Smooth muscle cell of the coronary artery (primary cell): ENCODE measurements around the gene OR11H1. TPM values are rescaled to one million over a fixed set of nuclear protein-coding genes. Genes with fewer than 3 reads are reported as not detected.

ENCODE experiments used
- total RNA-seq: library from RNA; depleted of rRNA; stranded (reverse); fragments of >200 nt; gene quantifications from 2 replicates; pipeline ENCODE4 v1.2.3, GENCODE V29; 2014; ENCODE audit warnings: low replicate concordance

OR11H1 gene
- not detected in 2 replicates for total RNA-seq

GRCh38 chr22:15527892-15528291 lies at the start of gene OR11H1:
Gene OR11H1 (plus strand): TSS chr22:15528192. CDS start chr22:15528192, 0 bp downstream.

Other genes starting within 250 kb of the OR11H1 start
- not detected in 2 replicates for gene POTEH, start 161.8 kb downstream of the OR11H1 start, total RNA-seq